ENCODE measurements around the gene SMIM27. TPM values are rescaled to one million over a fixed set of nuclear protein-coding genes. Genes with fewer than 3 reads are reported as not detected.

Gene SMIM27
- total RNA-seq (2021), result 12.2 and 15.7 TPM in 2 replicates
- long read RNA-seq, partial matches to known transcripts, result 0 of 2 reads
- long read RNA-seq, other reads (novel, unspliced or antisense), result 2 of 2 reads

- no peak within 1 kb of the TSS for H2AK5ac ChIP-seq (ENCODE audit: insufficient read length, low read length)
- no peak within 1 kb of the TSS for H4K91ac ChIP-seq (ENCODE audit: insufficient read length, low read depth, low read length)
- H3K27me3 Mint-ChIP-seq (ENCODE audit: low read depth), result no peaks in the 10 kb centered on the region; the same call in 1 of the 2 replicates
- 0 out of 2 replicates have a peak within 1 kb of the TSS, but pooled peaks have one; percentile 3 for H2BK15ac ChIP-seq (ENCODE audit: low read depth, low read length)
- H3K4ac ChIP-seq (ENCODE audit: low read depth, low read length), result no peak within 1 kb of the TSS; the same call in 1 of the 2 replicates
- no peaks in the 10 kb centered on the region; a peak in 1 of 5 replicates for H3K9me3 Mint-ChIP-seq
- H3K79me1 ChIP-seq (ENCODE audit: insufficient read depth, low read depth, low read length, poor library complexity, severe bottlenecking), result no peaks in the 10 kb centered on the region
- peak within 1 kb of the TSS; percentile 93 for H3K14ac ChIP-seq (ENCODE audit: insufficient read depth, low read length)
- peaks cover 25% of the 10 kb centered on the region for H3K79me2 ChIP-seq (ENCODE audit: insufficient read depth, low read length)
- no peaks in the 10 kb centered on the region; the same call in 1 of the 2 replicates for H3K4me1 ChIP-seq (ENCODE audit: insufficient read depth, low read length)
- H4K20me1 ChIP-seq (ENCODE audit: control insufficient read depth, insufficient read depth, insufficient read length), result no peaks in the 10 kb centered on the region
- H4K8ac ChIP-seq (replicated peaks; ENCODE audit: insufficient read length, low read depth, low read length), result no peak within 1 kb of the TSS
- no peak within 1 kb of the TSS for H3K56ac ChIP-seq (ENCODE audit: insufficient read length, low read depth, low read length)
- H3K27ac Mint-ChIP-seq, result peak within 1 kb of the TSS; percentile 99 to 100 (median 99)
- peak within 1 kb of the TSS; percentile 62 for H3K27ac ChIP-seq (ENCODE audit: insufficient read length, low read depth, low read length)
- peak within 1 kb of the TSS; percentile 94 for H3K18ac ChIP-seq (ENCODE audit: insufficient read length, low read depth, low read length)
- TF ChIP-seq, protein P1, sequence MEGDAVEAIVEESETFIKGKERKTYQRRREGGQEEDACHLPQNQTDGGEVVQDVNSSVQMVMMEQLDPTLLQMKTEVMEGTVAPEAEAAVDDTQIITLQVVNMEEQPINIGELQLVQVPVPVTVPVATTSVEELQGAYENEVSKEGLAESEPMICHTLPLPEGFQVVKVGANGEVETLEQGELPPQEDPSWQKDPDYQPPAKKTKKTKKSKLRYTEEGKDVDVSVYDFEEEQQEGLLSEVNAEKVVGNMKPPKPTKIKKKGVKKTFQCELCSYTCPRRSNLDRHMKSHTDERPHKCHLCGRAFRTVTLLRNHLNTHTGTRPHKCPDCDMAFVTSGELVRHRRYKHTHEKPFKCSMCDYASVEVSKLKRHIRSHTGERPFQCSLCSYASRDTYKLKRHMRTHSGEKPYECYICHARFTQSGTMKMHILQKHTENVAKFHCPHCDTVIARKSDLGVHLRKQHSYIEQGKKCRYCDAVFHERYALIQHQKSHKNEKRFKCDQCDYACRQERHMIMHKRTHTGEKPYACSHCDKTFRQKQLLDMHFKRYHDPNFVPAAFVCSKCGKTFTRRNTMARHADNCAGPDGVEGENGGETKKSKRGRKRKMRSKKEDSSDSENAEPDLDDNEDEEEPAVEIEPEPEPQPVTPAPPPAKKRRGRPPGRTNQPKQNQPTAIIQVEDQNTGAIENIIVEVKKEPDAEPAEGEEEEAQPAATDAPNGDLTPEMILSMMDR (conservative IDR thresholded peaks at IDR 0.05), result peak; percentile 29; the same call in 1 of the 3 replicates
- H2BK5ac ChIP-seq (ENCODE audit: insufficient read length, low read length), result no peak within 1 kb of the TSS
- H2BK120ac ChIP-seq (ENCODE audit: low read depth, low read length, poor library complexity, severe bottlenecking), result no peak within 1 kb of the TSS
- no peak within 1 kb of the TSS for H2BK20ac ChIP-seq (ENCODE audit: low read depth, low read length, poor library complexity, severe bottlenecking)
- H3K4me1 Mint-ChIP-seq, result peaks cover 12 to 22% of the 10 kb centered on the region in 2 experiments
- no peaks in the 10 kb centered on the region for H3K23me2 ChIP-seq (ENCODE audit: insufficient read length, low read depth, low read length, poor library complexity, severe bottlenecking)
- no peak within 1 kb of the TSS for H3K23ac ChIP-seq (ENCODE audit: insufficient read length, low read depth, low read length)
- H2BK12ac ChIP-seq (ENCODE audit: insufficient read length, low read depth, low read length), result no peak within 1 kb of the TSS
- peak; percentile 91 for DNase-seq
- H3K36me3 Mint-ChIP-seq (ENCODE audit: insufficient read depth in 1 of 3, low read depth in 3 of 3), result peaks cover 12 to 23% (median 22%) of the 10 kb centered on the region in 3 experiments
- WGBS (ENCODE audit: extremely low coverage, insufficient read length, low lambda C conversion rate), result no CpG with 5 or more reads among the region's 46 CpGs
- H3T11ph ChIP-seq (ENCODE audit: low read length), result no peak within 1 kb of the TSS
- H3K9me3 ChIP-seq (ENCODE audit: control insufficient read depth, low read depth, low read length), result no peaks in the 10 kb centered on the region
- H3K27me3 ChIP-seq (ENCODE audit: insufficient read depth, low read length), result no peaks in the 10 kb centered on the region
- peak within 1 kb of the TSS; percentile 95 for H3K9ac ChIP-seq (ENCODE audit: extremely low read depth, insufficient read length, low read length)
- peak within 1 kb of the TSS; percentile 87 to 97 for H3K4me3 Mint-ChIP-seq
- peak within 1 kb of the TSS; percentile 69 for H2AFZ ChIP-seq (ENCODE audit: low read length)
- peak within 1 kb of the TSS; percentile 98 for H3K4me2 ChIP-seq (ENCODE audit: insufficient read depth, insufficient read length, low read length)
- H4K5ac ChIP-seq (ENCODE audit: insufficient read length, low read depth, low read length), result no peak within 1 kb of the TSS
Measured at GRCh38 chr9:32552172-32552872, at the start of gene SMIM27, which contains the start of gene TOPORS. SMIM27 (plus strand) TSS chr9:32552327; CDS start chr9:32552435, 108 bp downstream. TOPORS (minus strand) TSS chr9:32552586; CDS start chr9:32552436, 150 bp downstream.
